Mucosa of descending colon (tissue), 3 donors: Measurements from ENCODE around the gene RHOBTB1. TPM values are rescaled to one million over a fixed set of nuclear protein-coding genes. Genes with fewer than 3 reads are reported as not detected.

ENCODE experiments used
- ATAC-seq: fragments of 200-7000 bp; cut with Tn5 transposase; one replicate; pipeline ENCODE4 v1.9.1; 2020; ENCODE audit warnings: mild to moderate bottlenecking, moderate library complexity
- DNase-seq, 3 donors: peaks; one replicate each; pipeline ENCODE4 v3.0.0-alpha.2; 2020
- H3K36me3 ChIP-seq: fragments of 200-600 bp; one replicate; pipeline ENCODE4 v1.8.0; 2021; ENCODE audit warnings: low read depth, mild to moderate bottlenecking
- H3K4me1 ChIP-seq: fragments of 200-600 bp; one replicate; pipeline ENCODE4 v1.8.0; 2021; ENCODE audit warnings: low read depth, mild to moderate bottlenecking
- H3K4me3 ChIP-seq: fragments of 200-600 bp; one replicate; pipeline ENCODE4 v1.8.0; 2021; ENCODE audit warnings: mild to moderate bottlenecking
- H3K9me3 ChIP-seq: fragments of 200-600 bp; one replicate; pipeline ENCODE4 v1.8.0; 2021; ENCODE audit warnings: mild to moderate bottlenecking
- CTCF ChIP-seq: fragments of 200-600 bp; IDR thresholded peaks from one replicate; pipeline ENCODE4 v1.8.0; 2022; ENCODE audit warnings: antibody characterized with exemption, mild to moderate bottlenecking
- intact Hi-C, 2 donors: fragments of 100-400 bp; cut with DNase I in 1 of 2; cut with micrococcal nuclease in 1 of 2; formaldehyde crosslinking; loops; one replicate each; pipeline versions ENCODE4 v1.11.0 to v1.11.1; 2022; cut with DNase I, micrococcal nuclease
- total RNA-seq, 3 donors: library from RNA; stranded (reverse); fragmentation: NEBNext Ultra II Directional in 2 of 3; extraction: Animal tissue kit (Norgen Biotek cat#: 25700) in 2 of 3; gene quantifications; one replicate each; pipeline versions ENCODE4 v1.2.1 to v1.2.4, GENCODE V29; 2021 to 2023
- donor health status: DM: no; HTN: no; CAD: no; lungs with moderate emphysema.
- donor health status: DM: no; HTN: no; CAD: no.
- donor health status: DM: no; HTN: yes; CAD: no.

RHOBTB1 gene
- total RNA-seq, 3 donors from 2014 or later: 5.8 to 8.0 (median 6.9) TPM

GRCh38 chr10:60870416-60870728 is 73.6 kb downstream of the RHOBTB1 start:
- ATAC-seq: no peak
- Histone ChIP-seq H3K9me3 (no peaks in the 10 kb centered on the region), H3K4me1 (no peaks in the 10 kb centered on the region), H3K36me3 (no peaks in the 10 kb centered on the region), H3K4me3 (no peak overlapping the region)
- intact Hi-C loops: no loop called here
- no peak for DNase-seq
- no peak for TF ChIP-seq CTCF

- no peaks in the 10 kb centered on the region for H3K36me3 ChIP-seq
- H3K9me3 ChIP-seq: no peaks in the 10 kb centered on the region
- intact Hi-C loops: no loop called here
- H3K4me3 ChIP-seq: no peak overlapping the region
- no peak for TF ChIP-seq CTCF
- ATAC-seq (no peak), DNase-seq (no peak)
- H3K4me1 ChIP-seq: no peaks in the 10 kb centered on the region
These were observed 74.2 kb downstream of the RHOBTB1 start for GRCh38 chr10:60869652-60870415.

- Histone ChIP-seq H3K4me3 (no peak overlapping the region), H3K36me3 (no peaks in the 10 kb centered on the region), H3K9me3 (no peaks in the 10 kb centered on the region), H3K4me1 (no peaks in the 10 kb centered on the region)
- intact Hi-C loops: no loop called here
- no peak for TF ChIP-seq CTCF
- no peak for DNase-seq
- no peak for ATAC-seq
These were observed 75.0 kb downstream of the RHOBTB1 start for GRCh38 chr10:60868946-60869345.

GRCh38 chr10:60865198-60865783 is 78.7 kb downstream of the RHOBTB1 start:
- no peak for TF ChIP-seq CTCF
- H3K36me3 ChIP-seq: no peaks in the 10 kb centered on the region
- DNase-seq (no peak), ATAC-seq (no peak)
- intact Hi-C loops: no loop called here
- H3K4me3 ChIP-seq: no peak overlapping the region
- H3K9me3 ChIP-seq: no peaks in the 10 kb centered on the region
- H3K4me1 ChIP-seq: no peaks in the 10 kb centered on the region

GRCh38 chr10:60863796-60864195 is 80.2 kb downstream of the RHOBTB1 start:
- intact Hi-C loops: no loop called here
- no peaks in the 10 kb centered on the region for H3K36me3 ChIP-seq
- H3K4me1 ChIP-seq: no peaks in the 10 kb centered on the region
- H3K4me3 ChIP-seq: no peak overlapping the region
- TF ChIP-seq CTCF: no peak
- DNase-seq: no peak
- no peak for ATAC-seq
- no peaks in the 10 kb centered on the region for H3K9me3 ChIP-seq
